ENCODE results near the gene IL17B. TPM values are rescaled to one million over a fixed set of nuclear protein-coding genes. Genes with fewer than 3 reads are reported as not detected.

The IL17B gene
- total and polyA plus RNA-seq, 2 experiments from 2014 or later: 0.43 TPM; not detected in 1

- Histone ChIP-seq H3K9me2 (ENCODE audit: insufficient read depth) (no peaks in the 10 kb centered on the region), H3K4me1 (ENCODE audit: insufficient read depth) (0 out of 2 replicates have a peak, but pooled peaks cover under 1% of the 10 kb centered on the region), H3K27me3 (replicated peaks; ENCODE audit: insufficient read depth) (no peaks in the 10 kb centered on the region; the same call in 1 of the 2 replicates), H3K27ac (no peak overlapping the region), H3K4me2 (ENCODE audit: unreplicated experiment) (no peak overlapping the region), H2AFZ (no peak overlapping the region), H3K36me3 (ENCODE audit: low read depth) (no peaks in the 10 kb centered on the region), H3F3A (ENCODE audit: insufficient read depth) (no peaks in the 10 kb centered on the region), H3K79me2 (ENCODE audit: insufficient read depth) (no peaks in the 10 kb centered on the region), H3K9me3 (ENCODE audit: low read depth) (no peaks in the 10 kb centered on the region), H4K20me1 (ENCODE audit: insufficient read depth) (no peaks in the 10 kb centered on the region), H3K9ac (no peak overlapping the region), H3K4me3 (no peak overlapping the region)
- DNase-seq: no peak
- in situ Hi-C loops (cut with MboI): loop anchor here (5.0 kb wide), 1 partner anchor 50 kb away; no protein-coding TSS in a partner anchor
- 82 to 83% methylated on average over 12 of the region's 12 CpGs for WGBS, 2 experiments (ENCODE audit: low coverage in 1 of 2, low lambda C conversion rate in 2 of 2, missing lambda C conversion rate in 2 of 2)
- TF ChIP-seq EZH2phosphoT487 (IDR thresholded peaks at IDR 0.05; ENCODE audit: insufficient read depth, low read depth) (no peak), EZH2 (IDR thresholded peaks at IDR 0.05; ENCODE audit: insufficient read depth, poor library complexity, severe bottlenecking) (no peak)
Observed at GRCh38 chr5:149382517-149383220, 3.6 kb upstream of the IL17B start.

DNA sequence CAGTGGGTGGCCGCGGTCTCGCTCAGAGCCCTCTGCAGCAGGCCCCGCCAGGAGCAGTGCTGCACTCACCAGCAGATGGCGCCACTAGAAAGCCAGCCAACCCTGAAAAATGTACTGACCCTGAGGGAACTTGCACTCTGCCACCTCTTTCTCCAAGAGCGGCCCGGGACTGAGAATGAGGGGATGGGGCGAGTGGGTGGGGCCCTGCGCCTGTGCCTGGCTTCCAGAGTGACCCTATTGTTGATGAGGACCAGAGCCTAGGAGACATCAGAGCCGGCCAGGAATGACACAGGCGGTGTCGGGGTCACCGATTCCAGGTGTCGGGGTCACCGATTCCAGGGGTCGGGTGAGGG is 2.9 kb upstream of the IL17B start:
- Histone ChIP-seq H3K4me3 (no peak overlapping the region), H3K27ac (no peak overlapping the region), H3K9me2 (ENCODE audit: insufficient read depth) (no peaks in the 10 kb centered on the region), H3K4me2 (ENCODE audit: unreplicated experiment) (no peak overlapping the region), H3K9ac (no peak overlapping the region), H3K4me1 (ENCODE audit: insufficient read depth) (no peaks in the 10 kb centered on the region), H3K9me3 (ENCODE audit: low read depth) (no peaks in the 10 kb centered on the region), H3K27me3 (replicated peaks; ENCODE audit: insufficient read depth) (no peaks in the 10 kb centered on the region; the same call in 1 of the 2 replicates), H3K36me3 (ENCODE audit: low read depth) (no peaks in the 10 kb centered on the region), H4K20me1 (ENCODE audit: insufficient read depth) (no peaks in the 10 kb centered on the region), H2AFZ (peak overlapping the region; percentile 43; the same call in 1 of the 2 replicates), H3F3A (ENCODE audit: insufficient read depth) (no peaks in the 10 kb centered on the region), H3K79me2 (ENCODE audit: insufficient read depth) (no peaks in the 10 kb centered on the region)
- WGBS, 2 experiments (ENCODE audit: low coverage in 1 of 2, low lambda C conversion rate in 2 of 2, missing lambda C conversion rate in 2 of 2): 18 to 26% methylated on average over 13 to 16 of the region's 16 CpGs
- peak; percentile 75 for DNase-seq
- in situ Hi-C loops (cut with MboI): loop anchor here (5.0 kb wide), 1 partner anchor 50 kb away; no protein-coding TSS in a partner anchor
- no peak for TF ChIP-seq EZH2 (IDR thresholded peaks at IDR 0.05; ENCODE audit: insufficient read depth, poor library complexity, severe bottlenecking)
- TF ChIP-seq EZH2phosphoT487 (IDR thresholded peaks at IDR 0.05; ENCODE audit: insufficient read depth, low read depth): no peak

- H2AFZ ChIP-seq: peak overlapping the region; percentile 43; the same call in 1 of the 2 replicates
- H4K20me1 ChIP-seq (ENCODE audit: insufficient read depth): no peaks in the 10 kb centered on the region
- H3K4me1 ChIP-seq (ENCODE audit: insufficient read depth): no peaks in the 10 kb centered on the region
- H3K9me2 ChIP-seq (ENCODE audit: insufficient read depth): no peaks in the 10 kb centered on the region
- in situ Hi-C loops (cut with MboI): loop anchor here (5.0 kb wide), 1 partner anchor 51 kb away; no protein-coding TSS in a partner anchor
- DNase-seq: no peak
- no peak overlapping the region for H3K9ac ChIP-seq
- TF ChIP-seq EZH2phosphoT487 (IDR thresholded peaks at IDR 0.05; ENCODE audit: insufficient read depth, low read depth) (no peak), EZH2 (IDR thresholded peaks at IDR 0.05; ENCODE audit: insufficient read depth, poor library complexity, severe bottlenecking) (no peak)
- no peaks in the 10 kb centered on the region; the same call in 1 of the 2 replicates for H3K27me3 ChIP-seq (replicated peaks; ENCODE audit: insufficient read depth)
- no peak overlapping the region for H3K4me3 ChIP-seq
- H3K9me3 ChIP-seq (ENCODE audit: low read depth): no peaks in the 10 kb centered on the region
- H3F3A ChIP-seq (ENCODE audit: insufficient read depth): no peaks in the 10 kb centered on the region
- H3K36me3 ChIP-seq (ENCODE audit: low read depth): no peaks in the 10 kb centered on the region
- WGBS, 2 experiments (ENCODE audit: low coverage in 1 of 2, low lambda C conversion rate in 2 of 2, missing lambda C conversion rate in 2 of 2): 45 to 48% methylated on average over 8 of the region's 8 CpGs
- H3K79me2 ChIP-seq (ENCODE audit: insufficient read depth): no peaks in the 10 kb centered on the region
- H3K27ac ChIP-seq: no peak overlapping the region
- no peak overlapping the region for H3K4me2 ChIP-seq (ENCODE audit: unreplicated experiment)
Observed at GRCh38 chr5:149381261-149381985, 2.3 kb upstream of the IL17B start.

DNA sequence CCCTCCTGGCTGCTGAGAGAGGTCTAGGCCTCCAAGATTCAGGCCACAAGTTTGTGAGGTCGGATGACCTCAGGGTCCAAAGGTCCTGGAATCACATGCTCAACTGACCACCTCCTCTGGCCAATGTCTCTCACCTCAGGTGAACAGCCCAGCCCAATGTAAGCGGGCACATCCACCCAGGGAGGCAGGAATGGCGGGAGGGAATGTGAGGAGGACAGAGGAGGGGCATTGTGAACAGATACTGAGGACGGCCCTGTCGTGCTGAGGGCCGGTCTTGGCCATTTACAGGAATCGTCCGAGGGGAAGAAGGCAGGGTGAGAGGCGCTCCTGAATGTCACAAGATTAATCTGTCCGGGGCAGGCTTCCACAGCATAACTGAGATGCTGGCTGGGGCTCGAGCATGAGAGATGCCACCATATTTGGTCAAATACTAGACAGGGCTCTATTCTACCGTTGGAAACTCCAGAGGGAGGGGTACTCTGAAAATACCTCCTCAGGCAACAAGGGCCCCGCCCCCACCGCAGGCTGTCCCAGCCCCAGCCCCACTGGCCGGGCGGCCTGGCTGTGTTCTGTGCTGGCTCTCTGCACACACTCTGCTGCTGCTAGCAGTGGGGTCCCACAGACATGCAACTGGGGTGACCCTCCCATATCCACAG is 1.5 kb upstream of the IL17B start:
- no peak overlapping the region for H3K4me2 ChIP-seq (ENCODE audit: unreplicated experiment)
- in situ Hi-C loops (cut with MboI): loop anchor here (5.0 kb wide), 1 partner anchor 52 kb away; no protein-coding TSS in a partner anchor
- no peak for DNase-seq
- H4K20me1 ChIP-seq (ENCODE audit: insufficient read depth): no peaks in the 10 kb centered on the region
- no peaks in the 10 kb centered on the region for H3F3A ChIP-seq (ENCODE audit: insufficient read depth)
- 80 to 82% methylated on average over 16 of the region's 16 CpGs for WGBS, 2 experiments (ENCODE audit: low coverage in 1 of 2, low lambda C conversion rate in 2 of 2, missing lambda C conversion rate in 2 of 2)
- H3K9me3 ChIP-seq (ENCODE audit: low read depth): no peaks in the 10 kb centered on the region
- TF ChIP-seq EZH2phosphoT487 (IDR thresholded peaks at IDR 0.05; ENCODE audit: insufficient read depth, low read depth): no peak
- TF ChIP-seq EZH2 (IDR thresholded peaks at IDR 0.05; ENCODE audit: insufficient read depth, poor library complexity, severe bottlenecking): no peak
- no peaks in the 10 kb centered on the region for H3K9me2 ChIP-seq (ENCODE audit: insufficient read depth)
- no peak overlapping the region for H3K27ac ChIP-seq
- H3K36me3 ChIP-seq (ENCODE audit: low read depth): no peaks in the 10 kb centered on the region
- H2AFZ ChIP-seq: no peak overlapping the region
- H3K4me1 ChIP-seq (ENCODE audit: insufficient read depth): no peaks in the 10 kb centered on the region
- no peaks in the 10 kb centered on the region for H3K79me2 ChIP-seq (ENCODE audit: insufficient read depth)
- H3K27me3 ChIP-seq (replicated peaks; ENCODE audit: insufficient read depth): no peaks in the 10 kb centered on the region; the same call in 1 of the 2 replicates
- no peak overlapping the region for H3K9ac ChIP-seq
- H3K4me3 ChIP-seq: no peak overlapping the region
